Measurements from ENCODE around the gene IP6K1.
"Not testable (repeated sequence)": the region's sequence is repeated elsewhere in the genome, so short reads cannot be mapped to it uniquely, and the experiment has no call there.

DNA sequence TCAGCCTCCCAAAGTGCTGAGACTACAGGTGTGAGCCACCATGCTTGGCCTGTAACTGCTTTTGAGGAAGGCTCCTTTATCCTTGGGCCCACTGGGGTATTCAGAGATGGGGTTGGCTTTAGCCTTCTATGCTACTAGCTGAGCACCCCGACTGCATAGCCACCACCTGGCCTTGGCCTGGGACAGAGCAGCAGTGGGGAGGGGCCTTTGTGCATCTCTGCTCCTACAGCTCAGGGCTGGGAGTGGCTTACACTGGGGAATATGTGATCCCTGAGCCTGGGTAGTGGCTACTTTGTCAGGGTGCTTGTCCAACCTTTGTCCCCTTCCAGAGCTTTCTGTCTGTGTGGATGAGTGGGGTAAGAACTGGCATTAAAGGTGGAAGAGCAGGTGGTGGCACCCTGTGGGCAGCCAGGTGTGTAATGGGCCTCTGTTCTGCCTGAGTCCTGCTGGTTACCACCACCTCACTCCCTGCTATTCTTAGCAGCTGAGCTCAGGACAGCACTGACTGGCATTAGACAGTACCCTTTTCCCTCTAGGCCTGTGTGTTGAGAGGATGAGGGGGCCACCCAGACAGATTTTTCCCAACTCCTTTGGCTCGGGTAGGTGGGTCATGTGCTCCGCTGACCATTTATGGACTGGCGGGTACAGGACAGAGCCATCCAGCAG lies 90.9 kb downstream of the IP6K1 start:
- TF ChIP-seq, protein P1, sequence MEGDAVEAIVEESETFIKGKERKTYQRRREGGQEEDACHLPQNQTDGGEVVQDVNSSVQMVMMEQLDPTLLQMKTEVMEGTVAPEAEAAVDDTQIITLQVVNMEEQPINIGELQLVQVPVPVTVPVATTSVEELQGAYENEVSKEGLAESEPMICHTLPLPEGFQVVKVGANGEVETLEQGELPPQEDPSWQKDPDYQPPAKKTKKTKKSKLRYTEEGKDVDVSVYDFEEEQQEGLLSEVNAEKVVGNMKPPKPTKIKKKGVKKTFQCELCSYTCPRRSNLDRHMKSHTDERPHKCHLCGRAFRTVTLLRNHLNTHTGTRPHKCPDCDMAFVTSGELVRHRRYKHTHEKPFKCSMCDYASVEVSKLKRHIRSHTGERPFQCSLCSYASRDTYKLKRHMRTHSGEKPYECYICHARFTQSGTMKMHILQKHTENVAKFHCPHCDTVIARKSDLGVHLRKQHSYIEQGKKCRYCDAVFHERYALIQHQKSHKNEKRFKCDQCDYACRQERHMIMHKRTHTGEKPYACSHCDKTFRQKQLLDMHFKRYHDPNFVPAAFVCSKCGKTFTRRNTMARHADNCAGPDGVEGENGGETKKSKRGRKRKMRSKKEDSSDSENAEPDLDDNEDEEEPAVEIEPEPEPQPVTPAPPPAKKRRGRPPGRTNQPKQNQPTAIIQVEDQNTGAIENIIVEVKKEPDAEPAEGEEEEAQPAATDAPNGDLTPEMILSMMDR (IDR thresholded peaks at IDR 0.05; ENCODE audit: low read length): not testable (repeated sequence)
- not testable (repeated sequence) for TF ChIP-seq EZH2 (IDR thresholded peaks at IDR 0.05; ENCODE audit: borderline replicate concordance, low read length)

Data from OCI-LY1 (cell line).